SK-N-SH treated with all-trans-retinoic acid at 6 μM for 48 hours (cell line): ENCODE measurements around the gene PRR11.

Source experiments
- ATAC-seq: fragments of 200-7000 bp; cut with Tn5 transposase; 3 replicates; pipeline ENCODE4 v1.9.1; 2020; ENCODE audit warnings: mild to moderate bottlenecking, moderate library complexity
- ARNTL ChIP-seq: fragments of 450-650 bp; formaldehyde crosslinking; IDR thresholded peaks from 2 replicates; pipeline ENCODE4 v1.5.0; 2020; ENCODE audit warnings: low read depth, mild to moderate bottlenecking, moderate library complexity, borderline replicate concordance
- BACH2 ChIP-seq: fragments of 250-450 bp; sonication (Bioruptor Pico); IDR thresholded peaks from 2 replicates; pipeline ENCODE4 v1.9.0; 2021; ENCODE audit warnings: mild to moderate bottlenecking, borderline replicate concordance
- CSDC2 ChIP-seq: fragments of 250-450 bp; sonication (Bioruptor Pico); IDR thresholded peaks from 2 replicates; pipeline ENCODE4 v1.5.0; 2020; ENCODE audit warnings: mild to moderate bottlenecking, moderate library complexity
- ESRRG ChIP-seq: fragments of 250-450 bp; sonication (Bioruptor Pico); IDR thresholded peaks from 2 replicates; pipeline ENCODE4 v1.6.1; 2021; ENCODE audit warnings: mild to moderate bottlenecking
- GLIS3 ChIP-seq: fragments of 250-450 bp; sonication (Bioruptor Pico); IDR thresholded peaks from 2 replicates; pipeline ENCODE4 v1.5.0; 2020; ENCODE audit warnings: mild to moderate bottlenecking, moderate library complexity
- ISL1 ChIP-seq: fragments of 250-450 bp; sonication (Bioruptor Pico); IDR thresholded peaks from 2 replicates; pipeline ENCODE4 v2.1.2; 2022; ENCODE audit warnings: mild to moderate bottlenecking, moderate library complexity
- OSR1 ChIP-seq: fragments of 250-450 bp; sonication (Bioruptor Pico); IDR thresholded peaks from 2 replicates; pipeline ENCODE4 v1.8.0; 2022; ENCODE audit warnings: moderate library complexity, mild to moderate bottlenecking, inconsistent platforms
- PPARA ChIP-seq: fragments of 250-450 bp; sonication (Bioruptor Pico); IDR thresholded peaks from 2 replicates; pipeline ENCODE4 v1.5.0; 2020; ENCODE audit warnings: mild to moderate bottlenecking, borderline replicate concordance
- RARB ChIP-seq: fragments of 250-450 bp; sonication (Bioruptor Pico); IDR thresholded peaks from 2 replicates; pipeline ENCODE4 v1.8.0; 2021; ENCODE audit warnings: mild to moderate bottlenecking, moderate library complexity
- SNAI2 ChIP-seq: fragments of 250-450 bp; sonication (Bioruptor Pico); IDR thresholded peaks from 2 replicates; pipeline ENCODE4 v1.5.0; 2020; ENCODE audit warnings: mild to moderate bottlenecking, moderate library complexity
- TCF4 ChIP-seq: fragments of 250-450 bp; sonication (Bioruptor Pico); IDR thresholded peaks from 2 replicates; pipeline ENCODE4 v1.8.0; 2021; ENCODE audit warnings: mild to moderate bottlenecking, moderate library complexity, borderline replicate concordance
- TOX ChIP-seq: fragments of 250-450 bp; sonication (Bioruptor Pico); IDR thresholded peaks from 2 replicates; pipeline ENCODE4 v1.8.0; 2021; ENCODE audit warnings: mild to moderate bottlenecking, moderate library complexity, borderline replicate concordance
- ZC3H10 ChIP-seq: fragments of 250-450 bp; sonication (Bioruptor Pico); IDR thresholded peaks from 2 replicates; pipeline ENCODE4 v1.5.1; 2021; ENCODE audit warnings: mild to moderate bottlenecking, moderate library complexity
- ZFP3 ChIP-seq: fragments of 250-450 bp; sonication (Bioruptor Pico); IDR thresholded peaks from 2 replicates; pipeline ENCODE4 v1.5.0; 2020; ENCODE audit warnings: mild to moderate bottlenecking, moderate library complexity
- ZNF70 ChIP-seq: fragments of 450-650 bp; formaldehyde crosslinking; IDR thresholded peaks from 2 replicates; pipeline ENCODE4 v1.5.0; 2020; ENCODE audit warnings: mild to moderate bottlenecking, moderate library complexity
- ZNF8 ChIP-seq: fragments of 450-650 bp; formaldehyde crosslinking; IDR thresholded peaks from 2 replicates; pipeline ENCODE4 v1.5.0; 2020; ENCODE audit warnings: mild to moderate bottlenecking, moderate library complexity
- TF ChIP-seq, protein P1 (sequence below): fragments of 250-450 bp; sonication (Bioruptor Pico); IDR thresholded peaks from 2 replicates; pipeline ENCODE4 v1.5.1; 2021; ENCODE audit warnings: mild to moderate bottlenecking, moderate library complexity
- TF ChIP-seq, protein P2 (sequence below): fragments of 250-450 bp; sonication (Bioruptor Pico); IDR thresholded peaks from 2 replicates; pipeline ENCODE4 v1.5.1; 2020; ENCODE audit warnings: low read depth, mild to moderate bottlenecking, moderate library complexity
- TF ChIP-seq, protein P3 (sequence below): fragments of 250-450 bp; sonication (Bioruptor Pico); IDR thresholded peaks from 2 replicates; pipeline ENCODE4 v1.5.0; 2020; ENCODE audit warnings: mild to moderate bottlenecking, moderate library complexity
- TF ChIP-seq, protein P4 (sequence below): fragments of 250-450 bp; sonication (Bioruptor Pico); IDR thresholded peaks from 2 replicates; pipeline ENCODE4 v1.8.0; 2021; ENCODE audit warnings: low read depth, mild to moderate bottlenecking, moderate library complexity, borderline replicate concordance
- TF ChIP-seq, protein P5 (sequence below): fragments of 250-450 bp; sonication (Bioruptor Pico); IDR thresholded peaks from 2 replicates; pipeline ENCODE4 v1.8.0; 2020; ENCODE audit warnings: mild to moderate bottlenecking, moderate library complexity, borderline replicate concordance

The PRR11 gene

DNA sequence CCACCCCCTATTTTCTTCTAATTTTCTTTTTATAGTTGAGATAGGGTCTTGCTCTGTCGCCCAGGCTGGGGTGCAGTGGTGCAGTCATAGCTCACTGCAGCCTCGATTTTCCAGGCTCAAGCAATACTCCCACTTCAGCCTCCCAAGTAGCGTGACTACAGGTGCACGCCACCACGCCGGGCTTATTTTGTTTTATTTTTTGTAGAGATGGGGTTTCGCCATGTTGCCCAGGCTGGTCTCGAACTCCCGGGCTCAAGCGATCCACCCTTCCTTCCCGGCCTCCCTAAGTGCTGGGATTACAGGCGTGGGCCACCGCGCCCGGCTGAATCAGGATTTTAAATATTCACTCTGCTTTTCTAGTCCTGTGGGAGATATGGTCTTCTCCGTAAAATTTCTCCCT, 63.8 kb downstream of the PRR11 start:
- TF ChIP-seq, protein P1, sequence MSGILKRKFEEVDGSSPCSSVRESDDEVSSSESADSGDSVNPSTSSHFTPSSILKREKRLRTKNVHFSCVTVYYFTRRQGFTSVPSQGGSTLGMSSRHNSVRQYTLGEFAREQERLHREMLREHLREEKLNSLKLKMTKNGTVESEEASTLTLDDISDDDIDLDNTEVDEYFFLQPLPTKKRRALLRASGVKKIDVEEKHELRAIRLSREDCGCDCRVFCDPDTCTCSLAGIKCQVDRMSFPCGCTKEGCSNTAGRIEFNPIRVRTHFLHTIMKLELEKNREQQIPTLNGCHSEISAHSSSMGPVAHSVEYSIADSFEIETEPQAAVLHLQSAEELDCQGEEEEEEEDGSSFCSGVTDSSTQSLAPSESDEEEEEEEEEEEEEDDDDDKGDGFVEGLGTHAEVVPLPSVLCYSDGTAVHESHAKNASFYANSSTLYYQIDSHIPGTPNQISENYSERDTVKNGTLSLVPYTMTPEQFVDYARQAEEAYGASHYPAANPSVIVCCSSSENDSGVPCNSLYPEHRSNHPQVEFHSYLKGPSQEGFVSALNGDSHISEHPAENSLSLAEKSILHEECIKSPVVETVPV (CRISPR knock-in tag): no peak
- TF ChIP-seq, protein P2, sequence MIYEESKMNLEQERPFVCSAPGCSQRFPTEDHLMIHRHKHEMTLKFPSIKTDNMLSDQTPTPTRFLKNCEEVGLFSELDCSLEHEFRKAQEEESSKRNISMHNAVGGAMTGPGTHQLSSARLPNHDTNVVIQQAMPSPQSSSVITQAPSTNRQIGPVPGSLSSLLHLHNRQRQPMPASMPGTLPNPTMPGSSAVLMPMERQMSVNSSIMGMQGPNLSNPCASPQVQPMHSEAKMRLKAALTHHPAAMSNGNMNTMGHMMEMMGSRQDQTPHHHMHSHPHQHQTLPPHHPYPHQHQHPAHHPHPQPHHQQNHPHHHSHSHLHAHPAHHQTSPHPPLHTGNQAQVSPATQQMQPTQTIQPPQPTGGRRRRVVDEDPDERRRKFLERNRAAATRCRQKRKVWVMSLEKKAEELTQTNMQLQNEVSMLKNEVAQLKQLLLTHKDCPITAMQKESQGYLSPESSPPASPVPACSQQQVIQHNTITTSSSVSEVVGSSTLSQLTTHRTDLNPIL (CRISPR knock-in tag): no peak
- no peak for ATAC-seq

DNA sequence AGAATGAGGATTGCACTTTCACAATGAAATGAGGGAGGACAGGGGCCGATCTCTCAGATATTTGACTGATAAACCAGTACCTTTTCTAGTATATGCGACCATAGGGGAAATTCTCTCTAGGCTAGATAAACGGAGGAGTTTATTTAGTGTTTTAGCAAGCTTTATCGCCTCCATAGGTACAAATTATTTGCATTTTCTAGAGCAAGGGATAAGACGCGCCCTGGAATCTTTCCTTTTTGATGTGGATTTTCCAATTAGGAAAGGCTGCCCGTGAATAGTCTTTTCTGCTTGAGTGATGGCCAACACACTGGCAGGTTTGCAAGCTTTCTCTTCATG, 64.4 kb downstream of the PRR11 start:
- ATAC-seq: no peak
- TF ChIP-seq, protein P3, sequence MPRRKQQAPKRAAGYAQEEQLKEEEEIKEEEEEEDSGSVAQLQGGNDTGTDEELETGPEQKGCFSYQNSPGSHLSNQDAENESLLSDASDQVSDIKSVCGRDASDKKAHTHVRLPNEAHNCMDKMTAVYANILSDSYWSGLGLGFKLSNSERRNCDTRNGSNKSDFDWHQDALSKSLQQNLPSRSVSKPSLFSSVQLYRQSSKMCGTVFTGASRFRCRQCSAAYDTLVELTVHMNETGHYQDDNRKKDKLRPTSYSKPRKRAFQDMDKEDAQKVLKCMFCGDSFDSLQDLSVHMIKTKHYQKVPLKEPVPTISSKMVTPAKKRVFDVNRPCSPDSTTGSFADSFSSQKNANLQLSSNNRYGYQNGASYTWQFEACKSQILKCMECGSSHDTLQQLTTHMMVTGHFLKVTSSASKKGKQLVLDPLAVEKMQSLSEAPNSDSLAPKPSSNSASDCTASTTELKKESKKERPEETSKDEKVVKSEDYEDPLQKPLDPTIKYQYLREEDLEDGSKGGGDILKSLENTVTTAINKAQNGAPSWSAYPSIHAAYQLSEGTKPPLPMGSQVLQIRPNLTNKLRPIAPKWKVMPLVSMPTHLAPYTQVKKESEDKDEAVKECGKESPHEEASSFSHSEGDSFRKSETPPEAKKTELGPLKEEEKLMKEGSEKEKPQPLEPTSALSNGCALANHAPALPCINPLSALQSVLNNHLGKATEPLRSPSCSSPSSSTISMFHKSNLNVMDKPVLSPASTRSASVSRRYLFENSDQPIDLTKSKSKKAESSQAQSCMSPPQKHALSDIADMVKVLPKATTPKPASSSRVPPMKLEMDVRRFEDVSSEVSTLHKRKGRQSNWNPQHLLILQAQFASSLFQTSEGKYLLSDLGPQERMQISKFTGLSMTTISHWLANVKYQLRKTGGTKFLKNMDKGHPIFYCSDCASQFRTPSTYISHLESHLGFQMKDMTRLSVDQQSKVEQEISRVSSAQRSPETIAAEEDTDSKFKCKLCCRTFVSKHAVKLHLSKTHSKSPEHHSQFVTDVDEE: no peak
- no peak for TF ChIP-seq ISL1
- TF ChIP-seq, protein P1 (CRISPR knock-in tag): no peak
- no peak for TF ChIP-seq ESRRG (CRISPR knock-in tag)
- no peak for TF ChIP-seq ZFP3 (CRISPR knock-in tag)
- no peak for TF ChIP-seq RARB
- no peak for TF ChIP-seq ZC3H10
- no peak for TF ChIP-seq ARNTL (CRISPR knock-in tag)
- no peak for TF ChIP-seq SNAI2
- no peak for TF ChIP-seq PPARA (CRISPR knock-in tag)
- TF ChIP-seq, protein P4, sequence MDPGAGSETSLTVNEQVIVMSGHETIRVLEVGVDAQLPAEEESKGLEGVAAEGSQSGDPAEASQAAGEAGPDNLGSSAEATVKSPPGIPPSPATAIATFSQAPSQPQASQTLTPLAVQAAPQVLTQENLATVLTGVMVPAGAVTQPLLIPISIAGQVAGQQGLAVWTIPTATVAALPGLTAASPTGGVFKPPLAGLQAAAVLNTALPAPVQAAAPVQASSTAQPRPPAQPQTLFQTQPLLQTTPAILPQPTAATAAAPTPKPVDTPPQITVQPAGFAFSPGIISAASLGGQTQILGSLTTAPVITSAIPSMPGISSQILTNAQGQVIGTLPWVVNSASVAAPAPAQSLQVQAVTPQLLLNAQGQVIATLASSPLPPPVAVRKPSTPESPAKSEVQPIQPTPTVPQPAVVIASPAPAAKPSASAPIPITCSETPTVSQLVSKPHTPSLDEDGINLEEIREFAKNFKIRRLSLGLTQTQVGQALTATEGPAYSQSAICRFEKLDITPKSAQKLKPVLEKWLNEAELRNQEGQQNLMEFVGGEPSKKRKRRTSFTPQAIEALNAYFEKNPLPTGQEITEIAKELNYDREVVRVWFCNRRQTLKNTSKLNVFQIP (CRISPR knock-in tag): no peak
- no peak for TF ChIP-seq GLIS3 (CRISPR knock-in tag)
- no peak for TF ChIP-seq TOX (CRISPR knock-in tag)
- no peak for TF ChIP-seq ZNF8 (CRISPR knock-in tag)
- TF ChIP-seq, protein P2 (CRISPR knock-in tag): no peak
- TF ChIP-seq CSDC2 (CRISPR knock-in tag): no peak
- TF ChIP-seq ZNF70 (CRISPR knock-in tag): no peak
- no peak for TF ChIP-seq BACH2 (CRISPR knock-in tag)
- no peak for TF ChIP-seq OSR1 (CRISPR knock-in tag)

DNA sequence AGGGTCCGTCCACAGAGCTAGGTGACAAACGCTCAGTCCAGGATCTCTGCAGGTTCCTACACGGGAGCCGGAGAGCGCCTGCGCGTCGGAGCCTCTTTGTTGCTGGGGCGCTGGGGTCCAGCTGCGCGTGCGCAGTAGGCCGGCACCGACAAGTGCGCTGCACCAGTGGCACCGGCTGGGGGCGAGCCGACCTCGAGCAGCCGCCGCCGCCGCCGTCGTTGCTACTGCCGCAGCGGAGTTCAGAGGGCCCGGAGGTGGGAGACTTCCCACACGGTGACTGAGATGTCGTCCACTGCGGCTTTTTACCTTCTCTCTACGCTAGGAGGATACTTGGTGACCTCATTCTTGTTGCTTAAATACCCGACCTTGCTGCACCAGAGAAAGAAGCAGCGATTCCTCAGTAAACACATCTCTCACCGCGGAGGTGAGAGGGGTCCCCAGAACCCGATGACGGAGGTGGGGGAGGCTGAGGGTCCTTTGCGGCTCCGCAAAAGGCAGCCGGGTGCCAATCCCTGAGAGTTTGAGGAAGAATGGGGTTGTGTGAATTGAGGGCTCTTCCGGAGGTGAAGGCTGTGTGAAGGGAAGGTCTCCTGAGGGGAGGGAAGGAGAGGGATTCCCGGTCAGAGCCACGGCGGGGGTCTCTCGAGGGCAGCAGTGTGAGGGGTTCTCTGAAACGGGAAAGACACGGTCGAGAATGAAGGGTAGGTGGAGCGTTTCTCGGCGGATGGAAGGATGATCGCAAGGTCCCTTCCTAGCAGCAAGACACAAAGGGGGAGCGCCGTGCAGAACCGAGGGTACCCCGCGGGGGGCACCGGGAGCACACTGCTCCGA, 65.0 kb downstream of the PRR11 start, which contains the start of gene GDPD1:
GDPD1 (plus strand) TSS at position 184 of the 831 bp plus-strand sequence; CDS start at position 283, 99 bp downstream.
- ATAC-seq: peak; percentile 96
- TF ChIP-seq ZNF70 (CRISPR knock-in tag): no peak
- no peak for TF ChIP-seq GLIS3 (CRISPR knock-in tag)
- TF ChIP-seq ZC3H10: no peak
- TF ChIP-seq, protein P5, sequence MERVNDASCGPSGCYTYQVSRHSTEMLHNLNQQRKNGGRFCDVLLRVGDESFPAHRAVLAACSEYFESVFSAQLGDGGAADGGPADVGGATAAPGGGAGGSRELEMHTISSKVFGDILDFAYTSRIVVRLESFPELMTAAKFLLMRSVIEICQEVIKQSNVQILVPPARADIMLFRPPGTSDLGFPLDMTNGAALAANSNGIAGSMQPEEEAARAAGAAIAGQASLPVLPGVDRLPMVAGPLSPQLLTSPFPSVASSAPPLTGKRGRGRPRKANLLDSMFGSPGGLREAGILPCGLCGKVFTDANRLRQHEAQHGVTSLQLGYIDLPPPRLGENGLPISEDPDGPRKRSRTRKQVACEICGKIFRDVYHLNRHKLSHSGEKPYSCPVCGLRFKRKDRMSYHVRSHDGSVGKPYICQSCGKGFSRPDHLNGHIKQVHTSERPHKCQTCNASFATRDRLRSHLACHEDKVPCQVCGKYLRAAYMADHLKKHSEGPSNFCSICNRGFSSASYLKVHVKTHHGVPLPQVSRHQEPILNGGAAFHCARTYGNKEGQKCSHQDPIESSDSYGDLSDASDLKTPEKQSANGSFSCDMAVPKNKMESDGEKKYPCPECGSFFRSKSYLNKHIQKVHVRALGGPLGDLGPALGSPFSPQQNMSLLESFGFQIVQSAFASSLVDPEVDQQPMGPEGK: no peak
- TF ChIP-seq CSDC2 (CRISPR knock-in tag): no peak; the same call in 1 of the 2 replicates
- no peak for TF ChIP-seq TOX (CRISPR knock-in tag)
- no peak for TF ChIP-seq BACH2 (CRISPR knock-in tag)
- no peak for TF ChIP-seq PPARA (CRISPR knock-in tag)
- no peak for TF ChIP-seq ZNF8 (CRISPR knock-in tag)
- no peak for TF ChIP-seq ARNTL (CRISPR knock-in tag)
- TF ChIP-seq TCF4: no peak
- TF ChIP-seq, protein P1 (CRISPR knock-in tag): no peak
- TF ChIP-seq, protein P2 (CRISPR knock-in tag): no peak
